OCI-LY7 (cell line): ENCODE data around the gene CIP2A.

Source experiments
- CTCF ChIP-seq: fragments of 200-600 bp; sonication (generic); conservative IDR thresholded peaks from 2 replicates; pipeline ENCODE4 v1.5.1; 2014; ENCODE audit warnings: mild to moderate bottlenecking, antibody characterized with exemption, low read length, moderate library complexity, mixed read lengths
- EZH2phosphoT487 ChIP-seq: fragments of 200-600 bp; sonication (generic); IDR thresholded peaks from 2 replicates; pipeline ENCODE4 v1.6.1; 2018; ENCODE audit warnings: low read depth, borderline replicate concordance, mild to moderate bottlenecking, mixed run types, antibody characterized with exemption, low read length, moderate library complexity, mixed read lengths

GRCh38 chr3:108516881-108517280 is 72.4 kb downstream of the CIP2A start:
- TF ChIP-seq CTCF = no peak
- TF ChIP-seq EZH2phosphoT487 = no peak
